Measurements from ENCODE around the gene WDR83.
"Not testable (repeated sequence)": the region's sequence is repeated elsewhere in the genome, so short reads cannot be mapped to it uniquely, and the experiment has no call there.

The WDR83 gene

GRCh38 chr19:12712077-12712476 lies 45.5 kb downstream of the WDR83 start:
- no CpG with 5 or more reads among the region's 14 CpGs for WGBS (ENCODE audit: insufficient coverage, insufficient read length)
- H3K36me3 ChIP-seq (ENCODE audit: control insufficient read depth, insufficient read depth, low read length) = peaks cover 50% of the 10 kb centered on the region
- not testable (repeated sequence) for DNase-seq (ENCODE audit: low read depth, low spot score); H3K27ac ChIP-seq (ENCODE audit: low read length); H3K4me1 ChIP-seq (ENCODE audit: control insufficient read depth, insufficient read depth, low read length); H3K4me3 ChIP-seq (ENCODE audit: low read length); H3K9me3 ChIP-seq (ENCODE audit: control insufficient read depth, insufficient read depth, low read length); H3K27me3 ChIP-seq (ENCODE audit: control insufficient read depth, insufficient read depth, low read length)

- not testable (repeated sequence) for H3K27ac ChIP-seq (ENCODE audit: low read length); H3K4me3 ChIP-seq (ENCODE audit: low read length); H3K27me3 ChIP-seq (ENCODE audit: control insufficient read depth, insufficient read depth, low read length); DNase-seq (ENCODE audit: low read depth, low spot score); H3K9me3 ChIP-seq (ENCODE audit: control insufficient read depth, insufficient read depth, low read length); H3K4me1 ChIP-seq (ENCODE audit: control insufficient read depth, insufficient read depth, low read length)
- peaks cover 50% of the 10 kb centered on the region for H3K36me3 ChIP-seq (ENCODE audit: control insufficient read depth, insufficient read depth, low read length)
- no CpG with 5 or more reads among the region's 9 CpGs for WGBS (ENCODE audit: insufficient coverage, insufficient read length)
Measured at GRCh38 chr19:12713304-12713703, 46.7 kb downstream of the WDR83 start.

- no peak for DNase-seq (ENCODE audit: low read depth, low spot score)
- peaks cover 47% of the 10 kb centered on the region for H3K36me3 ChIP-seq (ENCODE audit: control insufficient read depth, insufficient read depth, low read length)
- WGBS (ENCODE audit: insufficient coverage, insufficient read length) = no CpG with 5 or more reads among the region's 15 CpGs
- H3K4me3 ChIP-seq (ENCODE audit: low read length) = no peak overlapping the region
- no peaks in the 10 kb centered on the region for H3K27me3 ChIP-seq (ENCODE audit: control insufficient read depth, insufficient read depth, low read length)
- no peaks in the 10 kb centered on the region for H3K4me1 ChIP-seq (ENCODE audit: control insufficient read depth, insufficient read depth, low read length)
- H3K27ac ChIP-seq (ENCODE audit: low read length) = no peak overlapping the region
- H3K9me3 ChIP-seq (ENCODE audit: control insufficient read depth, insufficient read depth, low read length) = no peaks in the 10 kb centered on the region
Measured at GRCh38 chr19:12715102-12715501, 48.5 kb downstream of the WDR83 start.

- H3K27ac ChIP-seq (ENCODE audit: low read length) = no peak overlapping the region
- H3K36me3 ChIP-seq (ENCODE audit: control insufficient read depth, insufficient read depth, low read length) = peaks cover 43% of the 10 kb centered on the region
- H3K9me3 ChIP-seq (ENCODE audit: control insufficient read depth, insufficient read depth, low read length) = no peaks in the 10 kb centered on the region
- no peaks in the 10 kb centered on the region for H3K27me3 ChIP-seq (ENCODE audit: control insufficient read depth, insufficient read depth, low read length)
- no peak overlapping the region for H3K4me3 ChIP-seq (ENCODE audit: low read length)
- no peaks in the 10 kb centered on the region; the same call in 1 of the 2 replicates for H3K4me1 ChIP-seq (ENCODE audit: control insufficient read depth, insufficient read depth, low read length)
- no CpG with 5 or more reads among the region's 3 CpGs for WGBS (ENCODE audit: insufficient coverage, insufficient read length)
- DNase-seq (ENCODE audit: low read depth, low spot score) = no peak
Measured at GRCh38 chr19:12715929-12716328, 49.3 kb downstream of the WDR83 start.

- no peak for DNase-seq (ENCODE audit: low read depth, low spot score)
- H3K4me1 ChIP-seq (ENCODE audit: control insufficient read depth, insufficient read depth, low read length) = no peaks in the 10 kb centered on the region; the same call in 1 of the 2 replicates
- H3K4me3 ChIP-seq (ENCODE audit: low read length) = no peak overlapping the region
- no peak overlapping the region for H3K27ac ChIP-seq (ENCODE audit: low read length)
- H3K9me3 ChIP-seq (ENCODE audit: control insufficient read depth, insufficient read depth, low read length) = no peaks in the 10 kb centered on the region
- H3K27me3 ChIP-seq (ENCODE audit: control insufficient read depth, insufficient read depth, low read length) = no peaks in the 10 kb centered on the region
- H3K36me3 ChIP-seq (ENCODE audit: control insufficient read depth, insufficient read depth, low read length) = peaks cover 20% of the 10 kb centered on the region
- no CpG with 5 or more reads among the region's 10 CpGs for WGBS (ENCODE audit: insufficient coverage, insufficient read length)
Measured at GRCh38 chr19:12720296-12720695, 53.7 kb downstream of the WDR83 start.

GRCh38 chr19:12720851-12721655 lies 54.4 kb downstream of the WDR83 start:
- Histone ChIP-seq H3K36me3 (ENCODE audit: control insufficient read depth, insufficient read depth, low read length) (peaks cover 13% of the 10 kb centered on the region), H3K4me3 (ENCODE audit: low read length) (peak overlapping the region; percentile 71; the same call in 1 of the 2 replicates), H3K4me1 (ENCODE audit: control insufficient read depth, insufficient read depth, low read length) (no peaks in the 10 kb centered on the region; the same call in 1 of the 2 replicates), H3K27ac (ENCODE audit: low read length) (no peak overlapping the region), H3K27me3 (ENCODE audit: control insufficient read depth, insufficient read depth, low read length) (no peaks in the 10 kb centered on the region), H3K9me3 (ENCODE audit: control insufficient read depth, insufficient read depth, low read length) (no peaks in the 10 kb centered on the region)
- WGBS (ENCODE audit: insufficient coverage, insufficient read length) = no CpG with 5 or more reads among the region's 59 CpGs
- no peak for DNase-seq (ENCODE audit: low read depth, low spot score)

- WGBS (ENCODE audit: insufficient coverage, insufficient read length) = no CpG with 5 or more reads among the region's 65 CpGs
- DNase-seq (ENCODE audit: low read depth, low spot score) = no peak
- Histone ChIP-seq H3K36me3 (ENCODE audit: control insufficient read depth, insufficient read depth, low read length) (peaks cover 10% of the 10 kb centered on the region), H3K27me3 (ENCODE audit: control insufficient read depth, insufficient read depth, low read length) (no peaks in the 10 kb centered on the region), H3K4me3 (ENCODE audit: low read length) (peak overlapping the region; percentile 71), H3K9me3 (ENCODE audit: control insufficient read depth, insufficient read depth, low read length) (no peaks in the 10 kb centered on the region), H3K4me1 (ENCODE audit: control insufficient read depth, insufficient read depth, low read length) (no peaks in the 10 kb centered on the region; the same call in 1 of the 2 replicates), H3K27ac (ENCODE audit: low read length) (no peak overlapping the region)
Measured at GRCh38 chr19:12721656-12722565, 55.3 kb downstream of the WDR83 start.

- Histone ChIP-seq H3K4me3 (ENCODE audit: low read length) (peak overlapping the region; percentile 71; the same call in 1 of the 2 replicates), H3K4me1 (ENCODE audit: control insufficient read depth, insufficient read depth, low read length) (no peaks in the 10 kb centered on the region; the same call in 1 of the 2 replicates), H3K27me3 (ENCODE audit: control insufficient read depth, insufficient read depth, low read length) (no peaks in the 10 kb centered on the region), H3K36me3 (ENCODE audit: control insufficient read depth, insufficient read depth, low read length) (peaks cover 10% of the 10 kb centered on the region), H3K27ac (ENCODE audit: low read length) (no peak overlapping the region), H3K9me3 (ENCODE audit: control insufficient read depth, insufficient read depth, low read length) (no peaks in the 10 kb centered on the region)
- peak; percentile 99 for DNase-seq (ENCODE audit: low read depth, low spot score)
- WGBS (ENCODE audit: insufficient coverage, insufficient read length) = no CpG with 5 or more reads among the region's 32 CpGs
Measured at GRCh38 chr19:12722566-12723380, 56.2 kb downstream of the WDR83 start.

GRCh38 chr19:12723381-12723640 lies 56.7 kb downstream of the WDR83 start:
- Histone ChIP-seq H3K27me3 (ENCODE audit: control insufficient read depth, insufficient read depth, low read length) (no peaks in the 10 kb centered on the region), H3K9me3 (ENCODE audit: control insufficient read depth, insufficient read depth, low read length) (no peaks in the 10 kb centered on the region), H3K36me3 (ENCODE audit: control insufficient read depth, insufficient read depth, low read length) (peaks cover 10% of the 10 kb centered on the region), H3K4me3 (ENCODE audit: low read length) (peak overlapping the region; percentile 71), H3K4me1 (ENCODE audit: control insufficient read depth, insufficient read depth, low read length) (no peaks in the 10 kb centered on the region; the same call in 1 of the 2 replicates), H3K27ac (ENCODE audit: low read length) (no peak overlapping the region)
- WGBS (ENCODE audit: insufficient coverage, insufficient read length) = no CpG with 5 or more reads among the region's 7 CpGs
- no peak for DNase-seq (ENCODE audit: low read depth, low spot score)
